Measurements from ENCODE around the gene TBRG4. TPM values are rescaled to one million over a fixed set of nuclear protein-coding genes. Genes with fewer than 3 reads are reported as not detected.
"Not testable (repeated sequence)": the region's sequence is repeated elsewhere in the genome, so short reads cannot be mapped to it uniquely, and the experiment has no call there.

TBRG4 gene
- total RNA-seq, 4 donors from 2014 or later: 44.4 to 70.7 (median 49.8) TPM

GRCh38 chr7:45118292-45118691, 6.8 kb upstream of the TBRG4 start:
- ATAC-seq (ENCODE audit: low FRiP score) (no peak), DNase-seq (ENCODE audit: low spot score) (no peak)
- TF ChIP-seq, protein P1, sequence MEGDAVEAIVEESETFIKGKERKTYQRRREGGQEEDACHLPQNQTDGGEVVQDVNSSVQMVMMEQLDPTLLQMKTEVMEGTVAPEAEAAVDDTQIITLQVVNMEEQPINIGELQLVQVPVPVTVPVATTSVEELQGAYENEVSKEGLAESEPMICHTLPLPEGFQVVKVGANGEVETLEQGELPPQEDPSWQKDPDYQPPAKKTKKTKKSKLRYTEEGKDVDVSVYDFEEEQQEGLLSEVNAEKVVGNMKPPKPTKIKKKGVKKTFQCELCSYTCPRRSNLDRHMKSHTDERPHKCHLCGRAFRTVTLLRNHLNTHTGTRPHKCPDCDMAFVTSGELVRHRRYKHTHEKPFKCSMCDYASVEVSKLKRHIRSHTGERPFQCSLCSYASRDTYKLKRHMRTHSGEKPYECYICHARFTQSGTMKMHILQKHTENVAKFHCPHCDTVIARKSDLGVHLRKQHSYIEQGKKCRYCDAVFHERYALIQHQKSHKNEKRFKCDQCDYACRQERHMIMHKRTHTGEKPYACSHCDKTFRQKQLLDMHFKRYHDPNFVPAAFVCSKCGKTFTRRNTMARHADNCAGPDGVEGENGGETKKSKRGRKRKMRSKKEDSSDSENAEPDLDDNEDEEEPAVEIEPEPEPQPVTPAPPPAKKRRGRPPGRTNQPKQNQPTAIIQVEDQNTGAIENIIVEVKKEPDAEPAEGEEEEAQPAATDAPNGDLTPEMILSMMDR (IDR thresholded peaks at IDR 0.05): no peak

DNA sequence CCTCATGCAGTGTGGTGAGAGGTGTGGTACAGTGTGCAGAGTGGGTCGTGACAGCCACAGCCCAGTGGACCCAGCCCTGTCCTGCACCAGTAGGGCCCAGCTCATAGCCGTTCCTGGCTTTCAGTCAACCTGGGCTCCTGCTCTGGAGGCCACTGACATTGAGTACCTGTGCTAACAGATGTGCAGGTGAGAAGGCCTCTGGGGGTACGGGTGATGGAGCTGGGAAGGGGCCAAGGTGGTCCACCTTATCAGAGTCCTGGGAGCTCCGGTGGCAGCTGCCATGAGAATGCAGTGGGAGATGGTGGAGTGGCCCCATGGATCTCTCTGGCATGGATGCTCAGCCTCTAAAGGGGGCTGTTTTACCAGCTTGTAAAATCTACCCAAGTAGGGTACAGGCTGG, 6.1 kb upstream of the TBRG4 start:
- DNase-seq (ENCODE audit: low spot score) (no peak), ATAC-seq (ENCODE audit: low FRiP score) (peak; percentile 36)
- TF ChIP-seq, protein P1 (IDR thresholded peaks at IDR 0.05): no peak

DNA sequence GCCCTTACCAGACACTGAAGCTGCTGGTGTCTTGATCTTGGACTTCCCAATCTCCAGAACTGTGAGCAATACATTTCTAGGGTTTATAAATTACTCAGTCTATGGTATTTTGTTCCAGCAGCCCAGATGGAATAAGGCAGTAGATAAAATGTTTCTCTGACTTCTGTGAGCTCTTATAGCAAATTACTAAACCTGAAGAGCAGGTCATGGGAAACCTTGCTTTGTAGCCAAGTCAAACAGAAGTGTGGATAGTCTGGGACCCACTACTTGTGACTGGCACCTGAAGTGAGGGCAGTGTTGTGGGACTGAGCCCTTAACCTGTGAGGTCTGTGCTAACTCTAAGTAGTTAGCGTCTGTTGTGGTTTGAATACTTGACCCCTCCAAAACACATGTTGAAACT, 4.6 kb upstream of the TBRG4 start:
- DNase-seq (ENCODE audit: low spot score): no peak
- ATAC-seq (ENCODE audit: low FRiP score): no peak
- TF ChIP-seq, protein P1 (IDR thresholded peaks at IDR 0.05): no peak

DNA sequence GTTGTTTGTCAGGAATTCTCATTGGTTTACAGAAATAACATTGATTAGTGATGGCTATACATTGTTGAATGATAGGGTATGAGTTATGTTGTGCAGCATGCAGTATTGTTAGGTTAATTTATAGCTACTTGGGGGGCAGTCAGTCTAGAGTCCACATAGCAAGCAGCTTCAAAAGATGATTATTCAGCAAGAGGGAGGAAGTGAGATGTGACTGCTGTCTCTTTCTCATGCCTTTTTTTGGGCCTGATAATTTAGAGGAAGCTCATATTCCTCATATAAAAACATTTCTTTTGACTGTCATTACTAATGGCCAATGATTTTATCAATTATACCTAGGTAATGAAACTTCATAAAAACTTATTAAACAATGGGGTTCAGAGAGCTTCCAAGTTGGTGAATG, 3.4 kb upstream of the TBRG4 start:
- no peak for ATAC-seq (ENCODE audit: low FRiP score)
- TF ChIP-seq, protein P1 (IDR thresholded peaks at IDR 0.05): no peak
- DNase-seq (ENCODE audit: low spot score): no peak

- ATAC-seq (ENCODE audit: low FRiP score); DNase-seq (ENCODE audit: low spot score): not testable (repeated sequence)
Measured at GRCh38 chr7:45114257-45114656, 2.8 kb upstream of the TBRG4 start.

DNA sequence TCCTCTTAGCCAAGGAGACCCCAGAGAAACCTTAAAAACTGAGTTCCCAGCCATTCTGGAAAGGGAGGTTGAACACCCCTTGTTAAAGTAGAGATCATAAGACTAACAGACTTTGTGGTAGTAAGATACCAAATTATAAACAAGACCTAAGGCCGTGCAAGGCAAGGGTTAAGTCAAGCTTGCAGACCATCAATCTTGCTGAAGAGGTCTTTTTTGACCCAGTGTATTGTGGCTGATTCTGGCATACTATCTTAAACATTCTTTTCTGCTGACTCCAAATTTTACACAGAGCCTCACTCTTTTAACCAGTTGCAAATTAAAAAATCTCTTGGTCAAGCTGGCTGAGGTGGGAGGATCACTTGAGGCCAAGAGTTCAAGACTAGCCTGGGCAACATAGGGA, 1.2 kb upstream of the TBRG4 start:
- TF ChIP-seq, protein P1 (IDR thresholded peaks at IDR 0.05): no peak
- ATAC-seq (ENCODE audit: low FRiP score): no peak
- no peak for DNase-seq (ENCODE audit: low spot score)

DNA sequence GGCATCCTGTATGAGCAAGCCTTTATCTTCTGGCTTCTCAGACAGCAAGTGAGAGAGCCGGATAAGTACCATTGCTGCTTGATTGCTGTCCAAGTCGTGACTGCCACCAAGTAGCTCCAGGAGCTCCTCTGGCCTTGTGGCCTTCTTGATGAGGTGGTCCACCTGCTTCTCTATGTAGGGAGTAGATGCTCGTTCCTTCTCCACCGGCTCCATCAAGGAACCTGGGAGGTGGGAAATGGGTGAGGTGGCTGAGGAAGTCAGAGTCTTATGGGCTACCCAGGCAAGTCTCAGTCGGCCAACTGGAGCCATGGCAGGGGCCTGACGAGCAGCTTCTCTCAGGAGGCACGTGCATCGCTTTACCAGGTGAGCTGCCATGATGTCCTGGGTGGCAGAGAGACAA, 2.6 kb downstream of the TBRG4 start:
- DNase-seq (ENCODE audit: low spot score): no peak
- no peak for ATAC-seq (ENCODE audit: low FRiP score)
- TF ChIP-seq, protein P1 (IDR thresholded peaks at IDR 0.05): no peak

DNA sequence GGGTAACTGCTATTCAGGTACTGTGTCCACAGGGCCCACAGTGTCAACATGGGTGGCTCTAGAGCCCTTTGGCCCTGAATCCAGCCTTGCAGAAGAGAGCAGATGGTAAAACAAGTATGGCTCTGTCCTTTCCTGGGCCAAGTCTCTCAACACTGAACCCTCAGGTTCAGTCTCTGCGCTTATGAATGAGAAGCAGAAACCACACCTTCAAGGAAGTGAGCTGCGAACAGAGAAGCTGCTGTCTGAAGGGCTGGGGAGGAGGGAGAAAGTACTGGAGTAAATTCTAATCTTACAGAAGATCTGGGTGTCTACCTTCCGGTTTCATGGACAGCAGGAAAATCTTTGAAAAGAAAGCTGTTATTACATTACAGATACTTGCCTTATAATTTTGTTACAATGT, 4.1 kb downstream of the TBRG4 start:
- DNase-seq (ENCODE audit: low spot score) (no peak), ATAC-seq (ENCODE audit: low FRiP score) (no peak)
- TF ChIP-seq, protein P1 (IDR thresholded peaks at IDR 0.05): no peak
